Fibroblast of pulmonary artery (primary cell): ENCODE data around the gene SAAL1.
A peak's percentile ranks its signal among the peaks of the same experiment; 100 is the strongest.

Source experiments
- DNase-seq: peaks from one replicate; pipeline ENCODE4 v3.0.0-alpha.2; 2010; ENCODE audit warnings: low read depth
- H3K4me3 ChIP-seq: replicated peaks from 2 replicates; pipeline ENCODE4 v1.5.1; 2011; ENCODE audit warnings: low read depth, mild to moderate bottlenecking, control low read depth, low read length, moderate library complexity
- TF ChIP-seq, protein P1 (sequence below): IDR thresholded peaks from 2 replicates; pipeline ENCODE4 v1.5.1; 2011; ENCODE audit warnings: mild to moderate bottlenecking, control low read depth, low read length, inconsistent platforms; ENCODE audit errors: missing control alignments

The SAAL1 gene

DNA sequence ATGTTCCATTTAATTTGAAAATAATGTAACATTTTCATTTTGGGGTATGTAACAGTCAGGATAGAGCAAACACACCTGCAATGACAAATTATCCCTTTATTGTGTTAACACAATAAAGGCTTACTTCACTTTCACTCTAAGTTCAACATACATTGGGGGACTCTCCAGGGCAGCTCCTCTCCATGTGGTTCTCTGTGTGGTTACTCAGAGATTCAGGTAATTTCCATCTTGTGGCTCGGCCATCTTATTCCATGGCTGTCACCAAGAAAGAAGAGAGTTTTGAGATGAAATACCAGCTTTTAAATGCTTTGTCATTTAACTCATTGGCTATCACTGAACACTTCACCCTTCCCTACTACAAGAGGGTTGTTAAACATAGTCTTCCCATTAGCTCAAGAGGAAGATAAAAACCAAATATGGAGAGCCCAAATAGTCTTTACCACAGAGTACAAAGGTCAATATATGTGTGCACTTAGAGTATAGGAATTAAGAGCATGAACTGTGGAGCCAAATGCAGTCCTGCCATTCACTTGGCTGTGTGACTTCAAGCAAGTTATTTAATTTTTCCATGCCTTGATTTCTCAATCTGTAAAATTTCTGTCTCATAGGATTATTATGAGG, 49.2 kb downstream of the SAAL1 start:
- no peak overlapping the region for H3K4me3 ChIP-seq
- TF ChIP-seq, protein P1, sequence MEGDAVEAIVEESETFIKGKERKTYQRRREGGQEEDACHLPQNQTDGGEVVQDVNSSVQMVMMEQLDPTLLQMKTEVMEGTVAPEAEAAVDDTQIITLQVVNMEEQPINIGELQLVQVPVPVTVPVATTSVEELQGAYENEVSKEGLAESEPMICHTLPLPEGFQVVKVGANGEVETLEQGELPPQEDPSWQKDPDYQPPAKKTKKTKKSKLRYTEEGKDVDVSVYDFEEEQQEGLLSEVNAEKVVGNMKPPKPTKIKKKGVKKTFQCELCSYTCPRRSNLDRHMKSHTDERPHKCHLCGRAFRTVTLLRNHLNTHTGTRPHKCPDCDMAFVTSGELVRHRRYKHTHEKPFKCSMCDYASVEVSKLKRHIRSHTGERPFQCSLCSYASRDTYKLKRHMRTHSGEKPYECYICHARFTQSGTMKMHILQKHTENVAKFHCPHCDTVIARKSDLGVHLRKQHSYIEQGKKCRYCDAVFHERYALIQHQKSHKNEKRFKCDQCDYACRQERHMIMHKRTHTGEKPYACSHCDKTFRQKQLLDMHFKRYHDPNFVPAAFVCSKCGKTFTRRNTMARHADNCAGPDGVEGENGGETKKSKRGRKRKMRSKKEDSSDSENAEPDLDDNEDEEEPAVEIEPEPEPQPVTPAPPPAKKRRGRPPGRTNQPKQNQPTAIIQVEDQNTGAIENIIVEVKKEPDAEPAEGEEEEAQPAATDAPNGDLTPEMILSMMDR, result no peak
- DNase-seq, result no peak

DNA sequence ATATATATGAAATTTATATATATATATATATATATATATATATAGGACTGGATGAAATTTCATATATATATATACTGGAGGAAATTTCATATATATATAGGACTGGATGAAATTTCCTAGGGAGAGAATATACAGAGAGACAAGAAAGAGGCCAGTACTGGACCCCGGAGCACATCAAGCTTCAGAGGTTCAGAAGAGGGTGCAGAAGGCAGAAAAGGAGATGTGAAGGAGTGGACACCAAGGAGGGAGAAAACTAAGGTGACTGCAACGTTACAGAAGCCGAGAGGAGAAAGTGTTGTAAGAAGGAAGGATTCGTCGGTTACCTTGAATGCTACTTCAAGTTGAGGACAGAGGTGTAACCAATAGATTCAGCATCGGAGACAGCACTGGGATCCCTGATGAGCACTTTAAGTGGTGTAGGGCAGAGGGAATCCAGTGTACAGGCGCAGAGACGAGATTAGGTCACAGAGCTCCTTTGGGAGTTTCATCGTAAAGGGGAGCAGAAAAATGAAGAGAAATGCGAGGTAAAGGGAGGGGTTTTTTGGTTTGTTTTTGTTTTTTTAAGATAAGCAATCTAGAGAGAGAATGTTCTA, 51.3 kb downstream of the SAAL1 start:
- H3K4me3 ChIP-seq, result no peak overlapping the region
- no peak for DNase-seq
- TF ChIP-seq, protein P1, result no peak

DNA sequence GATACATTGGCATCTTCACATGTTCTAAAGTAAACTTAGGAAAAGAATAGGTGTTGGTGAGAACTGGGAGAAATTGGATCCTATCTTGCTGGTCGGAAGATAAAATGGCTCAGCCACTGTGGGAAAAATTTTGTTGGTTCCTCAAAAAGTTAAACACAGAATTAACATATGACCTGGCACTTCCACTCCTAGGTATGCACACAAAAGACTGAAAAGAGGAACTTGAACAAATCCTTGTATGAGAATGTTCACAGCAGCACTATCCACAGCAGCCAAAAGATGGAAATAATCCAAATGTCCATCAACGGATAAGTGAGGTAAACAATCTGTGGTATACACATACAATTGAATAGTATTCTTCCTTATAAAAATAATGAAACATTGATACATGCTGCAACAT, 55.0 kb downstream of the SAAL1 start:
- DNase-seq, result no peak
- TF ChIP-seq, protein P1, result no peak
- no peak overlapping the region for H3K4me3 ChIP-seq

DNA sequence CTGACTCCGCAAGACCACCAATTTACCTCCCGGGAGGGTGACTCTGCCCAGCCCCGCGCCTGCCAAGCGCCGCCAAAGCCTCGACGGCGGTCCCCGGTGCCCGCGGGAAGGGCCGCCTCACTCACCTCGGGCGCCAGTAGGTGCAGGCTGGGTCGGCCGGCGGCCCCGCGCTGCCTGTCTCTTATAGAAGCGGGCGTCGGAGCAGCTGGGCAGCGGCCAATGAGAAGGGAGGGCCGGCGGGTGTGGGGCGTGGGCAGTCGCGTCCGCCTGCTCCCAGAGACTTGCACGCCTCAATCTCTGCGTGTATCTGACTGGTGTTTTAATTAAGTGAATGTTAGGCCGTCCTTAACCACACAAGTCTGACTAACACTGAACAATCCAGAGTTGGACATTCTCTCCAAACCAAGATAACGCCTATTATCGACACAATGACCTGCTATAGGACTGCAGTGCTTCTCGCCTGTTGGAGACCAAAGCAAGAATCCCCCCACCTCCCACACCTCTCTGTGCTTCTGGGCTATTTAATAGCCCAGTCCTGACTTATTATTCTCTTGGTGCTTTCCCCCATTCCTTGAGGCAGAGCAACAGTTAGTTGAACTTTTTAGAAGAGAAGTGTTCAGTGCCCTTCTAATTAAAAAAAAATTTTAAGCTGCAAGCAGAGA, 59.6 kb downstream of the SAAL1 start, which contains the start of gene TPH1:
Gene TPH1, minus strand, starts transcription at position 154 of the 662 bp plus-strand sequence. CDS start 5,507 bp downstream, outside the sequence.
- TF ChIP-seq, protein P1, result no peak
- peak; percentile 20 for DNase-seq
- no peak within 1 kb of the TSS for H3K4me3 ChIP-seq

DNA sequence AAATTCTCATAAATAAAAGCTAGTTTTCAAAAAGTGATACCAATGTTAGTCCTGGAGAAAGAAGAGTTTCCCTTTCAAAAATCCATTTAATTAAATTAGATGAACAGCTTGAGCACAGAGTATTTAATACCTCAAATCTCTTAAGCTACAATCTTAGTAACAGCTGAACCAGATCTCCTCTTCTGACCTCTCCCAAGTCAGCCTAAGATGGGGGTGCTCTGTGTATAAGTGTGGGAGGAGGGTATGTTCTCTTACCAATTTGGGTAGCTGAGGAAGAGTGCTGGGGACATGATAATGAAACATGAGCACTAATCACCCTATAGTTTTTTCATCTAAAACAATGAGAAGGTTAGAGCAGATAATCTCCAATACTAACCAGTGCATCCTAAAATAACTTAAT, 69.4 kb downstream of the SAAL1 start:
- H3K4me3 ChIP-seq, result no peak overlapping the region
- no peak for DNase-seq
- TF ChIP-seq, protein P1, result no peak
